Measurements from ENCODE around the gene ACOT9.
"Not testable (repeated sequence)": the region's sequence is repeated elsewhere in the genome, so short reads cannot be mapped to it uniquely, and the experiment has no call there.

ACOT9 gene

GRCh38 chrX:23694606-23695005 is 48.5 kb downstream of the ACOT9 start:
- DNase-seq (ENCODE audit: low spot score): peak; percentile 29

- DNase-seq (ENCODE audit: low spot score): no peak
These were observed 50.9 kb downstream of the ACOT9 start for GRCh38 chrX:23692166-23692565.

GRCh38 chrX:23676486-23676885 is 66.6 kb downstream of the ACOT9 start:
- not testable (repeated sequence) for DNase-seq (ENCODE audit: low spot score)

GRCh38 chrX:23673108-23673507 is 70.0 kb downstream of the ACOT9 start:
- no peak for DNase-seq (ENCODE audit: low spot score)

- no peak for DNase-seq (ENCODE audit: low spot score)
These were observed 72.5 kb downstream of the ACOT9 start for GRCh38 chrX:23670528-23670927.

- DNase-seq (ENCODE audit: low spot score): no peak
These were observed 74.7 kb downstream of the ACOT9 start for GRCh38 chrX:23668335-23668734.

- peak; percentile 69 for DNase-seq (ENCODE audit: low spot score)
These were observed 75.6 kb downstream of the ACOT9 start, which contains the start of gene PRDX4 for GRCh38 chrX:23667239-23668177. Gene PRDX4 (plus strand): TSS chrX:23667493. CDS start chrX:23667571, 78 bp downstream.

- no peak for DNase-seq (ENCODE audit: low spot score)
These were observed 76.8 kb downstream of the ACOT9 start for GRCh38 chrX:23666282-23666681.

GRCh38 chrX:23664496-23664895 is 78.6 kb downstream of the ACOT9 start:
- no peak for DNase-seq (ENCODE audit: low spot score)

GRCh38 chrX:23662853-23663252 is 80.2 kb downstream of the ACOT9 start:
- no peak for DNase-seq (ENCODE audit: low spot score)

- no peak for DNase-seq (ENCODE audit: low spot score)
These were observed 80.9 kb downstream of the ACOT9 start for GRCh38 chrX:23662187-23662586.

- DNase-seq (ENCODE audit: low spot score): no peak
These were observed 81.4 kb downstream of the ACOT9 start for GRCh38 chrX:23661671-23662070.

- no peak for DNase-seq (ENCODE audit: low spot score)
These were observed 82.3 kb downstream of the ACOT9 start for GRCh38 chrX:23660766-23661132.

GRCh38 chrX:23660083-23660765 is 82.9 kb downstream of the ACOT9 start:
- not testable (repeated sequence) for DNase-seq (ENCODE audit: low spot score)

GRCh38 chrX:23659339-23659738 is 83.7 kb downstream of the ACOT9 start:
- no peak for DNase-seq (ENCODE audit: low spot score)

GRCh38 chrX:23656684-23657083 is 86.4 kb downstream of the ACOT9 start:
- DNase-seq (ENCODE audit: low spot score): no peak

- no peak for DNase-seq (ENCODE audit: low spot score)
These were observed 87.0 kb downstream of the ACOT9 start for GRCh38 chrX:23656091-23656490.
